Measurements from ENCODE around the gene NSD2.

The NSD2 gene

DNA sequence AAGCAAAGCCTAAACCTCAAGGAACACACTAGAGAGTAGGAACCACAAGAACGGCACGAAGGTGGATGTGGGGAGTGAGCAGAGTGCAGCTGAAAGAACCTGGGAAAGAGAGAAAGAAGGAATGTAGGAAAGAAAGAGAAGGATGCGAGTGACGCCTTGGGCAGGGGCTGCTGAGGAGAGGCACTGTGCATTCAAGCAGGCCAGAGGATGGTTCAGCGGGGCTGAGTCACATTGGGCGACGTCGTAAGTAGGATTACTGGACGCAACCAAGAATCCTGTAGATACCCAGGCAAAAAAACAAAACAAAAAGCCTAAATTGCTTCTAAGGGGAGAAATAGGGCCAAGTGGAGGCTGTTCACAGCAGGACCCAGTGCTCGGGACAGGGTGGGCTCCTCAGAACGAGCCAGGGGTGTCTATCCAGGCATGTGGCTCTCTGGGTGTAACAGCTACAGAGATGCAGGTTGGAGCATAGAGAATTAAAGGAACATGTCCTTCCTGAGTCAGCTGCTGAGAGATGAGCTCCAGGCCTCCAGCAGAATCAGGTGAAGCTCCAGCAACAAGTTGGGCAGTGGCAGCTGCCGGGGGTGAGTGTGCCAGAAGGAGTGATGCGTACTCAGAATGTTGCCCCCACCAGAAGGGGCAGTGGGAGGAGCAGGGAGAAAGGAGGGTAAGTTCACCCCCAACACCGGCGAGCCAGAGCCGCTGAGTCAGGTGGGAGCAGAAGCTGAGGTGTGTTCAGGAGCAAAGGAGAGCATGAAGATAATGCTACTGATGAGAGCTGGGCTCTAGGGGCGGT is 98.9 kb downstream of the NSD2 start:
- H3K4me2 ChIP-seq (ENCODE audit: insufficient read depth, low read length), result no peak overlapping the region
- H3K79me2 ChIP-seq (ENCODE audit: insufficient read depth, low read length), result peaks cover 36% of the 10 kb centered on the region
- H3K4me1 ChIP-seq (ENCODE audit: insufficient read depth, low read length), result no peaks in the 10 kb centered on the region
- no peak overlapping the region for H3K4me3 ChIP-seq (ENCODE audit: low read depth in 1 of 2, low read length in 2 of 2)
- H3K9ac ChIP-seq (ENCODE audit: low read depth, low read length), result no peak overlapping the region
- no peak overlapping the region for H3K27ac ChIP-seq (ENCODE audit: low read length)
- H3K27me3 ChIP-seq (ENCODE audit: insufficient read depth, low read length, poor library complexity), result no peaks in the 10 kb centered on the region
- H2AFZ ChIP-seq (ENCODE audit: low read depth, low read length), result no peak overlapping the region
- DNase-seq (no peak), ATAC-seq (ENCODE audit: insufficient read depth, low read depth) (no peak)
- H4K20me1 ChIP-seq (ENCODE audit: insufficient read depth, low read length), result peaks cover 53% of the 10 kb centered on the region
- peaks cover 90% of the 10 kb centered on the region for H3K36me3 ChIP-seq (ENCODE audit: insufficient read depth, low read length)
- no peaks in the 10 kb centered on the region for H3K9me3 ChIP-seq (ENCODE audit: insufficient read depth, low read length, severe bottlenecking)
- TF ChIP-seq, protein P1, sequence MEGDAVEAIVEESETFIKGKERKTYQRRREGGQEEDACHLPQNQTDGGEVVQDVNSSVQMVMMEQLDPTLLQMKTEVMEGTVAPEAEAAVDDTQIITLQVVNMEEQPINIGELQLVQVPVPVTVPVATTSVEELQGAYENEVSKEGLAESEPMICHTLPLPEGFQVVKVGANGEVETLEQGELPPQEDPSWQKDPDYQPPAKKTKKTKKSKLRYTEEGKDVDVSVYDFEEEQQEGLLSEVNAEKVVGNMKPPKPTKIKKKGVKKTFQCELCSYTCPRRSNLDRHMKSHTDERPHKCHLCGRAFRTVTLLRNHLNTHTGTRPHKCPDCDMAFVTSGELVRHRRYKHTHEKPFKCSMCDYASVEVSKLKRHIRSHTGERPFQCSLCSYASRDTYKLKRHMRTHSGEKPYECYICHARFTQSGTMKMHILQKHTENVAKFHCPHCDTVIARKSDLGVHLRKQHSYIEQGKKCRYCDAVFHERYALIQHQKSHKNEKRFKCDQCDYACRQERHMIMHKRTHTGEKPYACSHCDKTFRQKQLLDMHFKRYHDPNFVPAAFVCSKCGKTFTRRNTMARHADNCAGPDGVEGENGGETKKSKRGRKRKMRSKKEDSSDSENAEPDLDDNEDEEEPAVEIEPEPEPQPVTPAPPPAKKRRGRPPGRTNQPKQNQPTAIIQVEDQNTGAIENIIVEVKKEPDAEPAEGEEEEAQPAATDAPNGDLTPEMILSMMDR (IDR thresholded peaks at IDR 0.05; ENCODE audit: borderline replicate concordance, extremely low read depth, low read length, poor library complexity, severe bottlenecking), result no peak
- no peak for TF ChIP-seq EZH2 (IDR thresholded peaks at IDR 0.05; ENCODE audit: borderline replicate concordance, low read depth, low read length, severe bottlenecking)

DNA sequence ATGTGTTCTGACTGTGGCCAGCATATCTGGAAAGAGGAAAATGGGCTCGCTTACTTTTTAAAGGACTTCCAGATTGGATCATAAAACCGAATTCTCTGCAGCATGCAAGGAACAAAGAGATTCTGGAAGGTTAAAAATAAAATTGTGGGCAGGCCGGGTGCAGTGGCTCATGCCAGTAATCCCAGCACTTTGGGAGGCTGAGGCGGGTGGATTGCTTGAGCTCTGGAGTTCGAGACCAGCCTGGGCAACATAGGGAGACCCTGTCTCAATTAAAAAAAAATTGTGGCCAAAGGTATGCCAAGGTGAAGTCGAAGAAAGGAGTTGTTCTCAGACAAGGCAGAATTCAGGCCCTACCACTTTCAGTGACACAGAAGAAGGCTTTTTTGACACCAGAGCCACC is 99.7 kb downstream of the NSD2 start:
- Histone ChIP-seq H3K27me3 (ENCODE audit: insufficient read depth, low read length, poor library complexity) (no peaks in the 10 kb centered on the region), H4K20me1 (ENCODE audit: insufficient read depth, low read length) (peaks cover 58% of the 10 kb centered on the region), H3K79me2 (ENCODE audit: insufficient read depth, low read length) (peaks cover 33% of the 10 kb centered on the region), H3K36me3 (ENCODE audit: insufficient read depth, low read length) (peaks cover 90% of the 10 kb centered on the region), H3K9me3 (ENCODE audit: insufficient read depth, low read length, severe bottlenecking) (no peaks in the 10 kb centered on the region), H3K4me2 (ENCODE audit: insufficient read depth, low read length) (no peak overlapping the region), H3K4me1 (ENCODE audit: insufficient read depth, low read length) (no peaks in the 10 kb centered on the region), H3K9ac (ENCODE audit: low read depth, low read length) (no peak overlapping the region), H3K27ac (ENCODE audit: low read length) (no peak overlapping the region), H3K4me3 (ENCODE audit: low read depth in 1 of 2, low read length in 2 of 2) (no peak overlapping the region), H2AFZ (ENCODE audit: low read depth, low read length) (no peak overlapping the region)
- DNase-seq (no peak), ATAC-seq (ENCODE audit: insufficient read depth, low read depth) (no peak)
- no peak for TF ChIP-seq EZH2 (IDR thresholded peaks at IDR 0.05; ENCODE audit: borderline replicate concordance, low read depth, low read length, severe bottlenecking)
- TF ChIP-seq, protein P1 (IDR thresholded peaks at IDR 0.05; ENCODE audit: borderline replicate concordance, extremely low read depth, low read length, poor library complexity, severe bottlenecking), result no peak

DNA sequence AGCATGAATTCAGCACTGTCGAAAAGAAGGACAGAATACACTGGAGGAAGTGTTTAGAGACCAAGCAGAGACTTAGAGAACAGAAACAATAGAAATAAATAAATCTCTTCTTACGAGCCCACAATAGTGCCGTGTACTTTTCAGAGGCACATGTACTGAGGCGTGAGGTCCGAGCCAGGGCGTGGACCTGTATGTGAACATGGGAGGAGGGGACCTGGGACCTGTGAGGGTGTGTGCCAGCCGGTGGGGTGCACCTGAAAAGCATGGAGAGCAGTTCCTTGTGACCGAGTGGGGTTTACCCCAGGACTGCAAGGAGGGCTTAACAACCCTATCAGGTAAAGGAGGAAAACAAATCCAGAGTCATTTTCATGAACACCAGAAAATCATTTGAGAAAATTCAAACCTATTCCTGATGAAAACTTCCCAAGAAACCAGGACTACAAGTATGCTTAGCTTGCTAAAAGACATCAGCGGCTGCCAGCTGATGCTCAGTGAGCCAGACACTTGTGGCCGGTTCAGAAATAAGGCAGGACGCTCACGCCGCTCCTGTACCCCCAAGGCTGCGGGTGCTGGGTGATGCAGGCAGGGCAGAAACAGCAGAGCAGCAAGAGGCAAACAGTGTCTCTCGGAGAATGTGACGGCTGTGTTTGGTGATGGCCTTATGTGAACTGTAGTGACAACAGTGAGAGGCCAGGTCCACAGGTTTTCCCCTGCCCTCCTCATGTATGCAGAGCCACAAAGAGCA is 100.4 kb downstream of the NSD2 start:
- Histone ChIP-seq H3K9me3 (ENCODE audit: insufficient read depth, low read length, severe bottlenecking) (no peaks in the 10 kb centered on the region), H3K9ac (ENCODE audit: low read depth, low read length) (no peak overlapping the region), H3K4me2 (ENCODE audit: insufficient read depth, low read length) (no peak overlapping the region), H3K79me2 (ENCODE audit: insufficient read depth, low read length) (peaks cover 32% of the 10 kb centered on the region), H4K20me1 (ENCODE audit: insufficient read depth, low read length) (peaks cover 65% of the 10 kb centered on the region), H3K36me3 (ENCODE audit: insufficient read depth, low read length) (peaks cover 94% of the 10 kb centered on the region), H3K4me1 (ENCODE audit: insufficient read depth, low read length) (no peaks in the 10 kb centered on the region), H3K27me3 (ENCODE audit: insufficient read depth, low read length, poor library complexity) (no peaks in the 10 kb centered on the region), H3K4me3 (ENCODE audit: low read depth in 1 of 2, low read length in 2 of 2) (no peak overlapping the region), H2AFZ (ENCODE audit: low read depth, low read length) (no peak overlapping the region), H3K27ac (ENCODE audit: low read length) (no peak overlapping the region)
- ATAC-seq (ENCODE audit: insufficient read depth, low read depth), result no peak
- no peak for DNase-seq
- TF ChIP-seq EZH2 (IDR thresholded peaks at IDR 0.05; ENCODE audit: borderline replicate concordance, low read depth, low read length, severe bottlenecking), result no peak
- TF ChIP-seq, protein P1 (IDR thresholded peaks at IDR 0.05; ENCODE audit: borderline replicate concordance, extremely low read depth, low read length, poor library complexity, severe bottlenecking), result no peak

Data from DND-41 (cell line).